OCI-LY7 (cell line): ENCODE data around the gene MLX.

Experiments used
- CTCF ChIP-seq: fragments of 200-600 bp; sonication (generic); conservative IDR thresholded peaks from 2 replicates; pipeline ENCODE4 v1.5.1; 2014; ENCODE audit warnings: mild to moderate bottlenecking, antibody characterized with exemption, low read length, moderate library complexity, mixed read lengths
- EZH2phosphoT487 ChIP-seq: fragments of 200-600 bp; sonication (generic); IDR thresholded peaks from 2 replicates; pipeline ENCODE4 v1.6.1; 2018; ENCODE audit warnings: low read depth, borderline replicate concordance, mild to moderate bottlenecking, mixed run types, antibody characterized with exemption, low read length, moderate library complexity, mixed read lengths

GRCh38 chr17:42578282-42578869 is 11.5 kb downstream of the MLX start:
- TF ChIP-seq CTCF = peak; percentile 92
- TF ChIP-seq EZH2phosphoT487 = no peak
